HepG2 (cell line): ENCODE results near the gene CDC27. TPM values are rescaled to one million over a fixed set of nuclear protein-coding genes. Genes with fewer than 3 reads are reported as not detected.

Experiments used
- AGO1 ChIP-seq: fragments of 200-400 bp; formaldehyde crosslinking; IDR thresholded peaks from 2 replicates; pipeline ENCODE4 v1.6.1; 2017; ENCODE audit warnings: mild to moderate bottlenecking, low read depth, low read length, moderate library complexity; ENCODE audit not compliant: poor library complexity, severe bottlenecking
- ARHGAP35 ChIP-seq: sonication (generic); formaldehyde crosslinking; IDR thresholded peaks from 2 replicates; pipeline ENCODE4 v1.9.0; 2022; ENCODE audit warnings: mild to moderate bottlenecking, inconsistent platforms, moderate library complexity, missing genetic modification reagents, borderline replicate concordance
- ATF2 ChIP-seq: sonication (generic); formaldehyde crosslinking; IDR thresholded peaks from 2 replicates; pipeline ENCODE4 v1.4.0; 2020; ENCODE audit warnings: missing genetic modification reagents
- ATF7-NPFF ChIP-seq: sonication (generic); formaldehyde crosslinking; IDR thresholded peaks from 2 replicates; pipeline ENCODE4 v1.8.1; 2023; ENCODE audit warnings: mild to moderate bottlenecking, low read depth, missing genetic modification reagents, moderate library complexity
- BHLHE40 ChIP-seq: IDR thresholded peaks from 2 replicates; pipeline ENCODE4 v1.6.1; 2011; ENCODE audit warnings: low read length, improper control_type of control experiment
- CBFB ChIP-seq: sonication (generic); formaldehyde crosslinking; IDR thresholded peaks from 2 replicates; pipeline ENCODE4 v1.4.0; 2020; ENCODE audit warnings: missing genetic modification reagents
- CENPX ChIP-seq: sonication (generic); formaldehyde crosslinking; IDR thresholded peaks from 2 replicates; pipeline ENCODE4 v1.9.0; 2021; ENCODE audit warnings: mild to moderate bottlenecking, missing genetic modification reagents, moderate library complexity
- ERF ChIP-seq: IDR thresholded peaks from 2 replicates; pipeline ENCODE4 v1.6.1; 2018; ENCODE audit warnings: missing biosample characterization, missing genetic modification reagents
- GLI4 ChIP-seq: sonication (generic); formaldehyde crosslinking; IDR thresholded peaks from 2 replicates; pipeline ENCODE4 v1.5.1; 2020; ENCODE audit warnings: missing genetic modification reagents, mild to moderate bottlenecking, moderate library complexity, borderline replicate concordance
- KAT7 ChIP-seq: IDR thresholded peaks from 2 replicates; pipeline ENCODE4 v1.6.1; 2018; ENCODE audit warnings: borderline replicate concordance, missing compliant biosample characterization
- LBX2 ChIP-seq: sonication (generic); formaldehyde crosslinking; IDR thresholded peaks from 2 replicates; pipeline ENCODE4 v1.5.0; 2020; ENCODE audit warnings: missing genetic modification reagents, mild to moderate bottlenecking, borderline replicate concordance
- PCBP1 ChIP-seq: fragments of 200-400 bp; formaldehyde crosslinking; IDR thresholded peaks from 2 replicates; pipeline ENCODE4 v1.6.1; 2017; ENCODE audit warnings: mild to moderate bottlenecking, low read depth, low read length, borderline replicate concordance
- SAP130 ChIP-seq: IDR thresholded peaks from 2 replicates; pipeline ENCODE4 v1.6.1; 2016; ENCODE audit warnings: low read depth
- SP5 ChIP-seq: IDR thresholded peaks from 2 replicates; pipeline ENCODE4 v1.6.1; 2016; ENCODE audit warnings: low read depth, borderline replicate concordance
- TIGD3 ChIP-seq: sonication (generic); formaldehyde crosslinking; IDR thresholded peaks from 2 replicates; pipeline ENCODE4 v1.5.1; 2020; ENCODE audit warnings: mild to moderate bottlenecking, missing genetic modification reagents, borderline replicate concordance
- YEATS4 ChIP-seq: sonication (generic); formaldehyde crosslinking; IDR thresholded peaks from 2 replicates; pipeline ENCODE4 v1.4.0; 2020; ENCODE audit warnings: missing genetic modification reagents, borderline replicate concordance
- ZNF205 ChIP-seq: IDR thresholded peaks from 2 replicates; pipeline ENCODE4 v1.6.1; 2018; ENCODE audit warnings: missing biosample characterization, missing genetic modification reagents
- ZNF496 ChIP-seq: sonication (generic); formaldehyde crosslinking; IDR thresholded peaks from 2 replicates; pipeline ENCODE4 v1.8.1; 2023; ENCODE audit warnings: mild to moderate bottlenecking, moderate library complexity, missing genetic modification reagents; ENCODE audit not compliant: insufficient replicate concordance
- ZNF550 ChIP-seq: sonication (generic); formaldehyde crosslinking; IDR thresholded peaks from 2 replicates; pipeline ENCODE4 v1.4.0; 2020; ENCODE audit warnings: mild to moderate bottlenecking, missing genetic modification reagents, borderline replicate concordance
- ZNF674 ChIP-seq: sonication (generic); formaldehyde crosslinking; IDR thresholded peaks from 2 replicates; pipeline ENCODE4 v1.5.0; 2020; ENCODE audit warnings: low read depth, mild to moderate bottlenecking, missing genetic modification reagents
- ZNF713 ChIP-seq: sonication (generic); formaldehyde crosslinking; IDR thresholded peaks from 2 replicates; pipeline ENCODE4 v1.4.0; 2020; ENCODE audit warnings: mild to moderate bottlenecking, missing genetic modification reagents
- ZNF792 ChIP-seq: IDR thresholded peaks from 2 replicates; pipeline ENCODE4 v1.6.1; 2016
- ZNF839 ChIP-seq: sonication (generic); formaldehyde crosslinking; IDR thresholded peaks from 2 replicates; pipeline ENCODE4 v1.4.0; 2020; ENCODE audit warnings: missing genetic modification reagents, mild to moderate bottlenecking, borderline replicate concordance
- ZNF841 ChIP-seq: sonication (generic); formaldehyde crosslinking; IDR thresholded peaks from 2 replicates; pipeline ENCODE4 v1.8.1; 2023; ENCODE audit warnings: missing genetic modification reagents, borderline replicate concordance
- ZSCAN25 ChIP-seq: sonication (generic); formaldehyde crosslinking; IDR thresholded peaks from 2 replicates; pipeline ENCODE4 v1.8.0; 2022; ENCODE audit warnings: mild to moderate bottlenecking, missing genetic modification reagents
- polyA plus RNA-seq, 8 experiments: library from polyadenylated mRNA; depleted of rRNA in 3 of 8; stranded (reverse) in 7 of 8; unstranded in 1 of 8; fragments of >200 nt; fragmentation: Illumina TruSeq in 4 of 8; extraction: Trizol in 4 of 8; gene quantifications; 2 replicates each; pipeline versions ENCODE4 v1.2.1 to v1.2.3, GENCODE V29; 2011 to 2016; ENCODE audit warnings: low read depth in 4 of 8, missing spikeins in 1 of 8, mixed read lengths in 1 of 8; ENCODE audit not compliant: insufficient read depth in 1 of 8
- total RNA-seq, 5 experiments: library from RNA; depleted of rRNA; stranded (reverse); fragments of >200 nt; fragmentation: Illumina TruSeq; extraction: Trizol; gene quantifications; 2 replicates each; pipeline ENCODE4 v1.2.3, GENCODE V29; 2016; ENCODE audit warnings: low read depth in 1 of 5
- TF ChIP-seq, protein P1 (sequence below): IDR thresholded peaks from 2 replicates; pipeline ENCODE4 v1.6.1; 2016; ENCODE audit warnings: missing biosample characterization, missing genetic modification reagents, low read depth

CDC27 gene
- total and polyA plus RNA-seq, 2 of the 13 experiments (the other 11 are each of a cell fraction or from before 2014, with no cell fraction given) = 80.7 to 102 TPM

GRCh38 chr17:47099987-47100711 is 88.9 kb downstream of the CDC27 start (continued):
- TF ChIP-seq, protein P1, sequence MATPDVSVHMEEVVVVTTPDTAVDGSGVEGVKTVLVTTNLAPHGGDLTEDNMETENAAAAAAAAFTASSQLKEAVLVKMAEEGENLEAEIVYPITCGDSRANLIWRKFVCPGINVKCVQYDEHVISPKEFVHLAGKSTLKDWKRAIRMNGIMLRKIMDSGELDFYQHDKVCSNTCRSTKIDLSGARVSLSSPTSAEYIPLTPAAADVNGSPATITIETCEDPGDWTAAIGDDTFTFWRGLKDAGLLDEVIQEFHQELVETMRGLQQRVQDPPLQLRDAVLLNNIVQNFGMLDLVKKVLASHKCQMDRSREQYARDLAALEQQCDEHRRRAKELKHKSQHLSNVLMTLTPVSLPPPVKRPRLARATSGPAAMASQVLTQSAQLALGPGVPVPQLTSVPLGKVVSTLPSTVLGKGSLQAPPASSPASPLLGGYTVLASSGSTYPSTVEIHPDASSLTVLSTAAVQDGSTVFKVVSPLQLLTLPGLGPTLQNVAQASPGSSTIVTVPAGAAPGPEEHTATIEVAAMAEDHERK (CRISPR knock-in tag) = no peak
- no peak for TF ChIP-seq ZNF839 (CRISPR knock-in tag)
- TF ChIP-seq ATF7-NPFF (CRISPR knock-in tag) = peak; percentile 69; the same call in 1 of the 2 replicates
- TF ChIP-seq ZNF496 (CRISPR knock-in tag) = no peak
- 0 out of 2 replicates have a peak, but pooled peaks have one; percentile 18 for TF ChIP-seq GLI4 (CRISPR knock-in tag)
- TF ChIP-seq ZSCAN25 (CRISPR knock-in tag) = 0 out of 2 replicates have a peak, but pooled peaks have one; percentile 32
- TF ChIP-seq LBX2 (CRISPR knock-in tag) = 0 out of 2 replicates have a peak, but pooled peaks have one; percentile 14
- TF ChIP-seq ZNF550 = no peak
- no peak for TF ChIP-seq CENPX (CRISPR knock-in tag)
- TF ChIP-seq SAP130 (CRISPR knock-in tag) = peak; percentile 82
- TF ChIP-seq ZNF713 = no peak
- no peak for TF ChIP-seq BHLHE40
- TF ChIP-seq ARHGAP35 = peak; percentile 47; the same call in 1 of the 2 replicates
- TF ChIP-seq PCBP1 = peak; percentile 84; the same call in 1 of the 2 replicates
- TF ChIP-seq ATF2 = peak; percentile 42; the same call in 1 of the 2 replicates
- peak; percentile 78; the same call in 1 of the 2 replicates for TF ChIP-seq ERF (CRISPR knock-in tag)
- TF ChIP-seq ZNF205 (CRISPR knock-in tag) = peak; percentile 76
- 0 out of 2 replicates have a peak, but pooled peaks have one; percentile 42 for TF ChIP-seq CBFB (CRISPR knock-in tag)
- TF ChIP-seq KAT7 = peak; percentile 95
- peak; percentile 67; the same call in 1 of the 2 replicates for TF ChIP-seq ZNF792
- TF ChIP-seq ZNF674 (CRISPR knock-in tag) = no peak; the same call in 1 of the 2 replicates
- TF ChIP-seq ZNF841 (CRISPR knock-in tag) = no peak
- no peak for TF ChIP-seq AGO1
- TF ChIP-seq TIGD3 (CRISPR knock-in tag) = peak; percentile 37; the same call in 1 of the 2 replicates
- peak; percentile 62; the same call in 1 of the 2 replicates for TF ChIP-seq YEATS4 (CRISPR knock-in tag)
- TF ChIP-seq SP5 (CRISPR knock-in tag) = peak; percentile 67; the same call in 1 of the 2 replicates
